Hypothalamus (tissue), 51 donors: ENCODE measurements around the gene ADAM12.

ENCODE experiments used
- DNase-seq, 51 donors: peaks; one replicate each; lab custom pipeline; 2025; lab: John Stamatoyannopoulos, UW

ADAM12 gene

DNA sequence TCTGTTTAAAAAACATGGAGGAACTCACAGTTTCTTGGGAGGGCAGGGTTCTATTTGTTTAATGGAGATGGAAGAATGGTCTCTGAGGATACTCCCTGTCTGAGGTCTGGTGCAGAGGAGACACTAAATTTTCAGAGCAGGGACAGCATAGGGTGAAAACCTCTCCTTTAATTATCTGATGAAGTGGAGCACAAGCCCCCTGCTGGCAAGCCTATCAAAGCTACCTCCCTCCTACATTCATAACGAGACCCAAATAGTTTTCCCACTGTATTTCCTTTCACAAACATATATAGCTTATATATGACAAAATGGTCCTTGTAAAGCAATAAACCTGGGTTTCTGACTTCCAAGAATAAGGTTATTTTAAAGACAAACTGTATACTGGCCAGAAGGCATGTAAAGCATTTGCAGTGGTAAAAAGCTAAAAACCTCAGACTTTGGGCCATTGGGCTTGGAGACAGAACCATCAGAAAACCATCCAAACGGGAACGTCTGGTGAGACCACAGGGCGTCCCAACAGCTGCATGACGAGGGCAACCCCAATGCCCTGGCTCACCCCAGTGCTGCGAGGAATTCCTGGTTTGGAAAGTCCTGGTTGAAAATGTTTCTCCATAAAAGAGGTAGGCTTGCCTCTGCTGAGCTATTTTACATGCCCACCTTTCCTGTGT lies 290.6 kb downstream of the ADAM12 start:
- DNase-seq, result no peak

DNA sequence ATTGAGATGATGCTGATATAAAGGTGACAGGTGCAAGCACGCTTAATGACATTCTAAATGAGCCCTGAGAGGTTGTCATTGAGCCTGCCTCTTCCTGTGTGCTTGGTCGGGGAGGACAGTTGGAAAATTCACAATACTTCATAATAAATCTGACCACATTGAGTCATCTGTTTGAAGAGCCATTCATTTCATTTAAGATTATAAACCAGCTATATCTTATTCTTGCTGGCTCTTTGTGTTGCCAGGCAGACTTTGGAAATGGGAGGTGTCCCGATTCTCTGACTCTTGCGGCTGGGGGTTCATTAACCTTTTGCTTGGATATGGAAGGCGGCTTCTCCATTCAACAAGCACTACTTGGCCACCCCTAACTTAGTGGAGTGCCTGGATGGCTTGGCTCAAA lies 293.7 kb downstream of the ADAM12 start:
- DNase-seq, result no peak

- DNase-seq, result no peak
Measured at GRCh38 chr10:126092366-126093215, 295.7 kb downstream of the ADAM12 start.

- DNase-seq, result peak in 2 of 51 donors; percentile 9 to 26
Measured at GRCh38 chr10:126090911-126091728, 297.2 kb downstream of the ADAM12 start.

GRCh38 chr10:126090443-126090842 lies 297.8 kb downstream of the ADAM12 start:
- DNase-seq, result no peak

GRCh38 chr10:126087796-126088505 lies 300.3 kb downstream of the ADAM12 start:
- no peak for DNase-seq

DNA sequence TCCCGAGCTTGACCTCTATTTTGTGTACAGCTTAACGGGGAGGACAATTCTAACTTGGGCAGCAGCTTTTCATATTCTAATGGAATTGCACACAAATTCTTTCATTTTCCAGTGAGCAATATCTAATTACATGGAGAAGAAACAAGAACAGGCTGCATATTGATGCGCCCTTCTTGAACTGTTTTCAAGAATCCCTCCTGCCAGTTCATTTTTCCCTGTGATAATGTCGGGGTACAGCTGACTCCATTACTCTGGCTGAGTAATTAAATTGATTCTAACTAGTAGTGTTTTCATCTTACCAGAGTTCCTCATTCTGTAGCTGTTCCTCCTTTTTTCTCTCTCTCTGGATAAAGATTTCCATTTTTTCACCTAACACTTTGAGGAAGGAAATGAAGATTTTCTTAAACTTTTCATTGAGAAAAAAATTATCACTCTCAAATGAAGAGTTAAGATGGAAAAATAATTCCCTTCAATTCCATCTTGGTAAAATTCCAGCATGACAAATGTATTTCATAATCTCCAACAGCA lies 301.1 kb downstream of the ADAM12 start:
- no peak for DNase-seq

GRCh38 chr10:126085806-126086205 lies 302.5 kb downstream of the ADAM12 start:
- no peak for DNase-seq

DNA sequence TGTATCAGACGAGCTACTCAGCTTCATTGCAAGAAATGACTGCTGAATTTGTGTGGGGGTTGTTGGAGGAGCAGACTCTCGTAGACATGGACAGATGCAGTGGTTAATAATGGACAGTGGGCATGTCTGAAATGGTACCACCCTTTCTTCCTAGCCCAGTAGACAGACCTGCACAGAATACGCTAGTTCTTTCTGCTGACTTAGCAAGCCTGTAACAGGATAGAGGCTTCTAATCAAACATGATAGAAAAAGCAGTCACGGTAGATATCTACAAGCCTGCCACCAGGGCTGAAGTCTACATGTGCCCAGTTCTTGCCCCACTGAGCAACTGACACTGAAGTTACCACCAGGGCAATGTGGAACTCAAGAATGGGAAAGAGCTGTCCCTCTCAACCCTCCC lies 303.9 kb downstream of the ADAM12 start:
- DNase-seq, result no peak

DNA sequence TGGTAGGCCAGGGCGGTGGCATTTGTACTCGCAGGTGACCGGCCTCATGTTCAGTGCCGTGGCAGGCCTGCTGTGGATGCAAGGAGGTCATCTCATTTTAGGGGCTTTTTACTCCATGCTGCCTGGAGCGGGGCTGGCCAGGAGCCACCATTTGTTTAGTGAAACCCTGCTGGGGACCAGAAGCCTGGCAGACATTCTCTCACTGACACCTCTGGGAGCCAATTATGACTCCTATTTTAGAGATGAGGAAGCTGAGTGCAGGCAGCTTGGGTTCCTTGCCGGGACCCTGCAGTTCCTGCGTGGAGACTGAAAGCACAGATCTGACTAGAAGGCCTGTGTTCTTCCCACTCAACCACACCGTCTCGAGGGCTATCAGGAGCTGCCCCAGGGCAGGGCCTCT lies 305.3 kb downstream of the ADAM12 start:
- DNase-seq, result no peak

GRCh38 chr10:126081841-126082466 lies 306.3 kb downstream of the ADAM12 start:
- DNase-seq, result no peak

- DNase-seq, result no peak
Measured at GRCh38 chr10:126080879-126081411, 307.3 kb downstream of the ADAM12 start.

DNA sequence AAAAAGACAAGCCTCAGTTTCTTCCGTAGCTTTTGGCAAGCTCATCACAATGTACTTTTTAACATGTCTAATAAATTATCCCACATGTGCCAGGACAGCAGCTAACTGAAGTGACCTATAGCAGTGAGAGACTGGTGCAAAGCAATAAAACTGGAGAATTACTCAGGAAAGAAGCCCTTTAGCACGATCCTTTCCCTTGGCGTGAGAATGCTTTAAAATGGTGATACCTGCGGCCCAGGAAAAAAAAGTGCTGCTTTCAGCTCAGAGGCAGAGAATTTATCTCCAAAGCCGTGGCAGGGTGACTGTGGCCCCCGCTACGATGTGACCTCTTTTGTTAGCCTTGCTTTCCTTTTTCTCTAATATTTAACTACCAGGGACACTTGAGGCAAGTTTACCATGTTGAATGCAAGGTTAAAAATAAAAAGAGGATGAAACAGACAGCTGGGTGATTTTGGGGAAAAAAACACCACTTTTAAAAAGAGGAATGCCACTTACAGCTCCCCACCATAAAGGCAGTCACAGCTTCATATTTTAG lies 307.9 kb downstream of the ADAM12 start:
- no peak for DNase-seq

GRCh38 chr10:126075009-126075408 lies 313.3 kb downstream of the ADAM12 start:
- no peak for DNase-seq

GRCh38 chr10:126074291-126074690 lies 314.0 kb downstream of the ADAM12 start:
- DNase-seq, result no peak

DNA sequence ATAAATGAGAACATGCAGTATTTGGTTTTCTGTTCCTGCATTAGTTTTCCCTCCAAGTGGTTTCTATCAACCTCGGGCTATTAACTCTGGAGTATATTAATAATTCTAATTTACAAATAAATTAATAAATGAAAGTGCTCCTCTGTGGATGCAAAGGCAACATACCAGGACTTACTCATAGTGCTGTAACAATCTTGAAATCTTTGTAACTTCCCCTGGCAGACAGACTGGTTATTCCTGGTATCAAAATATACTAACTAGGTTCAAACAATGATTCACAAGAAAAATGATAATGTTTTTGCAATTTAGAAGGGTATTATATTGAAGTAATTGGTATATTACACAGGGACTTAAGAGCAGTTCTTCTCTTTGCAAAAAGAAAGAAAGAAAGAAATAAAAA lies 314.7 kb downstream of the ADAM12 start:
- no peak for DNase-seq

DNA sequence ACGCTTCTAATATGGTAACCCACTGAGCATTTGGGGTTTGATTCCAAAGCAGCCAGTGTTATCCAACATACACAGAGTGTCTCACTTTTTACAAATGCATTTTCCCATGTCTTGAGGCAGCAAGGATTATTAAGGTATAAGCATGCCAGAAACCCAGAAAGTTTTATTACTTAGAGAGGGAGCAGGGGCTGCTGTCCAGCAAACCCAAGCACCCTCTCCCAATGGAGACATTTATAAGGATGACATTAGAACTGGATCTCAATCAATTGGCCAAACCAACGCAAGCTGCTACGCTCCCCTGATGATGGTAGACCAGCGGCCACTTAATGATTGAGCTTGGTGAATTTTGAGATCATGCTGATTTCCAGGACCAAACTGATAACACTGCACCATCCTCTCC lies 315.7 kb downstream of the ADAM12 start:
- DNase-seq, result no peak

DNA sequence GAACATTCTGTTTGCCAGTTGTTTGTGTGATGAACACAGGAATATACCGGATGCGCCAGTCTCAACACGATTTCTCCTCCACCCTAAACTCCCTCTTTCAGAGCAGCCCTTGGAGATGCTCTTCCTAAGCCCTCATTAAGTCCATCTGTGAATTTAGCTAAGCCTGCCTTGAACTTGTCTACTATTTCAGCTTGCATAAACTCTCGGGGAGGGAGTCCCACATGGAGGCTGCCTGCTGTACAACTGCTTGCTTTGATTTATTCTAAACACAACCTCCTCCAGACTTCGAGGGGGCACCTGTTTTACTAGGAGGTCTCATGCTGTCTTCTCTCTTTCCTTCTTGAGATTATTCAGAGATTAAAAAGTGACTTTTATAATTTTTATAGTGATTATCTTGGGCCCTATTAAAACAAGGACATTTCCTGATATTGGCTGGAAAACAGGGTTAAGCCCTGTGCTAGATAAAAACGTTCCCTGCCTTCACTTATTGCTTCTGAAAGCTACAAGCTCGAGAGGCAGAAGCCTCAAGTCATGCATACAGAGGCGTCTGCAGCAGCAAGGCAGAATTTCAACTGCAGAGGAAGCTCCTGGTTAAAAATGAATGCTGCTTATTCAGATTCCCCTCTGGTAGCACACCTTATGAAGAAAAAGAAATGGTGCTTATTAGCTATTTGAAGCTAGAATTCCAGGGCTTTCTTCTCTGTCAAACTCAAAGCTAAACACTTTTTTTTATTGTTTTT lies 317.6 kb downstream of the ADAM12 start:
- no peak for DNase-seq

DNA sequence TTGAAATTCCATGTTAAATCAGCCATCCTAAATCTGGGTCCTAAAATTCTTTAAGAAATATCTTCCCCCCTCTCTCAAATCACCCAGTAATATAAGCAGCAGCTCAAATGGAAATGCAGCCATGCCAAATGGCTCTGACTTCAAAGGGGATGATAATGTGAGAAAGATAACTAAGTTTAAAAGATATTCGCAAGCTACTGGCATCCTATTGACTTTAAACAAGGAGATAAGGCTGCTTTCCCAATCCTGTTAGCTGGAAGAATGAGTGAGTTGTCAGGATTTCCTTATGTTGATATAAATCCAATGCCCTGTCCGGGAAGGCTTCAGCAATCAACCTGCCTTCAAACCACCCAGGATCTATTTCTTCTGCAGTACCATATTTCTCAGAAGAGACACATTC lies 320.0 kb downstream of the ADAM12 start:
- no peak for DNase-seq
